ENCODE measurements around the gene MAJIN.

The MAJIN gene

GRCh38 chr11:64933935-64934681 is 37.8 kb downstream of the MAJIN start:
- DNase-seq (ENCODE audit: insufficient read length, low spot score) (no peak), FAIRE-seq (no peak)

- FAIRE-seq = no peak
- DNase-seq (ENCODE audit: insufficient read length, low spot score) = no peak
These were observed 38.5 kb downstream of the MAJIN start for GRCh38 chr11:64933213-64933934.

GRCh38 chr11:64932324-64932723 is 39.6 kb downstream of the MAJIN start:
- FAIRE-seq = no peak
- no peak for DNase-seq (ENCODE audit: insufficient read length, low spot score)

GRCh38 chr11:64931290-64931689 is 40.6 kb downstream of the MAJIN start:
- DNase-seq (ENCODE audit: insufficient read length, low spot score) (no peak), FAIRE-seq (no peak)

- DNase-seq (ENCODE audit: insufficient read length, low spot score) = no peak
These were observed 41.6 kb downstream of the MAJIN start for GRCh38 chr11:64930340-64930739.

GRCh38 chr11:64929625-64930024 is 42.3 kb downstream of the MAJIN start:
- no peak for FAIRE-seq
- no peak for DNase-seq (ENCODE audit: insufficient read length, low spot score)

More at GRCh38 chr11:64930340-64930739, 41.6 kb downstream of the MAJIN start:
- no peak for FAIRE-seq

GRCh38 chr11:64928957-64929356 is 43.0 kb downstream of the MAJIN start:
- DNase-seq (ENCODE audit: insufficient read length, low spot score) = no peak
- no peak for FAIRE-seq

- DNase-seq (ENCODE audit: insufficient read length, low spot score) = no peak
- no peak for FAIRE-seq
These were observed 45.2 kb downstream of the MAJIN start for GRCh38 chr11:64926689-64927088.

- FAIRE-seq (no peak), DNase-seq (ENCODE audit: insufficient read length, low spot score) (no peak)
These were observed 46.1 kb downstream of the MAJIN start for GRCh38 chr11:64925536-64926436.

- FAIRE-seq = no peak
- DNase-seq (ENCODE audit: insufficient read length, low spot score) = no peak
These were observed 47.0 kb downstream of the MAJIN start for GRCh38 chr11:64924910-64925284.

- DNase-seq (ENCODE audit: insufficient read length, low spot score) (peak; percentile 90), FAIRE-seq (peak; percentile 99)
These were observed 47.7 kb downstream of the MAJIN start, which contains the start of gene PPP2R5B for GRCh38 chr11:64923944-64924909. Gene PPP2R5B, plus strand, starts transcription at chr11:64924689. Its CDS starts 1,046 bp downstream, at chr11:64925735.

- no peak for FAIRE-seq
These were observed 48.7 kb downstream of the MAJIN start for GRCh38 chr11:64923151-64923661.

GRCh38 chr11:64921384-64921783 is 50.5 kb downstream of the MAJIN start:
- DNase-seq (ENCODE audit: insufficient read length, low spot score) (no peak), FAIRE-seq (no peak)

More at GRCh38 chr11:64923151-64923661, 48.7 kb downstream of the MAJIN start:
- no peak for DNase-seq (ENCODE audit: insufficient read length, low spot score)

GRCh38 chr11:64920124-64920523 is 51.8 kb downstream of the MAJIN start:
- FAIRE-seq (no peak), DNase-seq (ENCODE audit: insufficient read length, low spot score) (no peak)

- FAIRE-seq (no peak), DNase-seq (ENCODE audit: insufficient read length, low spot score) (no peak)
These were observed 52.3 kb downstream of the MAJIN start for GRCh38 chr11:64919627-64920026.

- FAIRE-seq (no peak), DNase-seq (ENCODE audit: insufficient read length, low spot score) (no peak)
These were observed 53.9 kb downstream of the MAJIN start for GRCh38 chr11:64918017-64918416.

- FAIRE-seq (no peak), DNase-seq (ENCODE audit: insufficient read length, low spot score) (no peak)
These were observed 54.3 kb downstream of the MAJIN start for GRCh38 chr11:64917663-64917995.

- peak; percentile 99 for FAIRE-seq
- peak; percentile 99 for DNase-seq (ENCODE audit: insufficient read length, low spot score)
These were observed 54.9 kb downstream of the MAJIN start, which contains the start of gene ATG2A for GRCh38 chr11:64916775-64917662. Gene ATG2A, minus strand, starts transcription at chr11:64917209. Its CDS starts 74 bp downstream, at chr11:64917135.
